Measurements from ENCODE around the gene PRICKLE3.

PRICKLE3 gene

GRCh38 chrX:49228185-49228584 lies 42.0 kb upstream of the PRICKLE3 start:
- DNase-seq (ENCODE audit: low read depth), result no peak
- TF ChIP-seq CTCF (conservative IDR thresholded peaks at IDR 0.05; ENCODE audit: low read depth, low read length), result no peak
- H3K4me3 ChIP-seq (ENCODE audit: low read depth, low read length), result no peak overlapping the region

- no peak overlapping the region for H3K4me3 ChIP-seq (ENCODE audit: low read depth, low read length)
- no peak for DNase-seq (ENCODE audit: low read depth)
- TF ChIP-seq CTCF (conservative IDR thresholded peaks at IDR 0.05; ENCODE audit: low read depth, low read length), result no peak
Observed at GRCh38 chrX:49227726-49228125, 41.6 kb upstream of the PRICKLE3 start.

GRCh38 chrX:49226946-49227345 lies 40.8 kb upstream of the PRICKLE3 start:
- no peak for TF ChIP-seq CTCF (conservative IDR thresholded peaks at IDR 0.05; ENCODE audit: low read depth, low read length)
- H3K4me3 ChIP-seq (ENCODE audit: low read depth, low read length), result no peak overlapping the region
- DNase-seq (ENCODE audit: low read depth), result no peak

- H3K4me3 ChIP-seq (ENCODE audit: low read depth, low read length), result no peak overlapping the region
- DNase-seq (ENCODE audit: low read depth), result no peak
- TF ChIP-seq CTCF (conservative IDR thresholded peaks at IDR 0.05; ENCODE audit: low read depth, low read length), result no peak
Observed at GRCh38 chrX:49225858-49226257, 39.7 kb upstream of the PRICKLE3 start.

- TF ChIP-seq CTCF (conservative IDR thresholded peaks at IDR 0.05; ENCODE audit: low read depth, low read length), result no peak
- H3K4me3 ChIP-seq (ENCODE audit: low read depth, low read length), result no peak overlapping the region
- no peak for DNase-seq (ENCODE audit: low read depth)
Observed at GRCh38 chrX:49221868-49222267, 35.7 kb upstream of the PRICKLE3 start.

GRCh38 chrX:49220100-49220499 lies 33.9 kb upstream of the PRICKLE3 start:
- no peak for DNase-seq (ENCODE audit: low read depth)
- no peak overlapping the region for H3K4me3 ChIP-seq (ENCODE audit: low read depth, low read length)
- no peak for TF ChIP-seq CTCF (conservative IDR thresholded peaks at IDR 0.05; ENCODE audit: low read depth, low read length)

- TF ChIP-seq CTCF (conservative IDR thresholded peaks at IDR 0.05; ENCODE audit: low read depth, low read length), result no peak
- H3K4me3 ChIP-seq (ENCODE audit: low read depth, low read length), result no peak overlapping the region
- DNase-seq (ENCODE audit: low read depth), result no peak
Observed at GRCh38 chrX:49214996-49215526, 28.9 kb upstream of the PRICKLE3 start.
